OCI-M1 (cell line): ENCODE results near the gene ZNF443.
A peak's percentile ranks its signal among the peaks of the same experiment; 100 is the strongest.
"Not testable (repeated sequence)": the region's sequence is repeated elsewhere in the genome, so short reads cannot be mapped to it uniquely, and the experiment has no call there.

Experiments used
- DNase-seq: peaks from one replicate; lab custom pipeline; 2025; lab: John Stamatoyannopoulos, UW

ZNF443 gene

GRCh38 chr19:12417273-12417672 is 23.5 kb downstream of the ZNF443 start:
- DNase-seq: not testable (repeated sequence)

- DNase-seq: peak; percentile 71
Measured at GRCh38 chr19:12411893-12412292, 28.9 kb downstream of the ZNF443 start.

GRCh38 chr19:12400633-12401502 is 40.0 kb downstream of the ZNF443 start, which contains the start of gene ZNF799:
TSS of gene ZNF799 (minus strand) at chr19:12401271. CDS start at chr19:12401070, 201 bp downstream.
- peak; percentile 99 for DNase-seq

GRCh38 chr19:12399901-12400632 is 40.8 kb downstream of the ZNF443 start:
- peak; percentile 89 for DNase-seq

GRCh38 chr19:12391148-12391547 is 49.7 kb downstream of the ZNF443 start:
- DNase-seq: not testable (repeated sequence)

GRCh38 chr19:12386365-12386764 is 54.5 kb downstream of the ZNF443 start:
- DNase-seq: not testable (repeated sequence)

GRCh38 chr19:12380444-12380737 is 60.4 kb downstream of the ZNF443 start:
- no peak for DNase-seq

GRCh38 chr19:12379732-12380443 is 60.9 kb downstream of the ZNF443 start:
- no peak for DNase-seq
